HG03469 (cell line): ENCODE measurements around the gene HNRNPA2B1.
"Not testable (repeated sequence)": the region's sequence is repeated elsewhere in the genome, so short reads cannot be mapped to it uniquely, and the experiment has no call there.

Experiments used
- ATAC-seq: cut with Tn5 transposase; IDR thresholded peaks from one replicate; pipeline ENCODE4 v1.9.1; 2021; ENCODE audit warnings: mild to moderate bottlenecking, moderate library complexity, moderate number of reproducible peaks; ENCODE audit not compliant: unreplicated experiment

Gene HNRNPA2B1

GRCh38 chr7:26198133-26198780 is 2.3 kb downstream of the HNRNPA2B1 start:
- no peak for ATAC-seq

GRCh38 chr7:26197153-26198115 is 3.1 kb downstream of the HNRNPA2B1 start:
- ATAC-seq = no peak

- ATAC-seq = no peak
Measured at GRCh38 chr7:26195867-26196657, 4.5 kb downstream of the HNRNPA2B1 start.

- no peak for ATAC-seq
Measured at GRCh38 chr7:26195182-26195581, 5.4 kb downstream of the HNRNPA2B1 start.

- ATAC-seq = not testable (repeated sequence)
Measured at GRCh38 chr7:26194764-26195163, 5.8 kb downstream of the HNRNPA2B1 start.

GRCh38 chr7:26193432-26194207 is 6.9 kb downstream of the HNRNPA2B1 start:
- ATAC-seq = no peak

- ATAC-seq = no peak
Measured at GRCh38 chr7:26192485-26193087, 8.0 kb downstream of the HNRNPA2B1 start.

- no peak for ATAC-seq
Measured at GRCh38 chr7:26191974-26192479, 8.5 kb downstream of the HNRNPA2B1 start.

- no peak for ATAC-seq
Measured at GRCh38 chr7:26191233-26191973, 9.1 kb downstream of the HNRNPA2B1 start.

GRCh38 chr7:26190417-26190869 is 10.1 kb downstream of the HNRNPA2B1 start:
- no peak for ATAC-seq

GRCh38 chr7:26189697-26190096 is 10.8 kb downstream of the HNRNPA2B1 start:
- ATAC-seq = no peak

GRCh38 chr7:26188957-26189541 is 11.5 kb downstream of the HNRNPA2B1 start:
- ATAC-seq = no peak

GRCh38 chr7:26188206-26188956 is 12.2 kb downstream of the HNRNPA2B1 start:
- no peak for ATAC-seq

GRCh38 chr7:26187380-26188205 is 13.0 kb downstream of the HNRNPA2B1 start:
- no peak for ATAC-seq

- no peak for ATAC-seq
Measured at GRCh38 chr7:26186364-26187311, 13.9 kb downstream of the HNRNPA2B1 start.

GRCh38 chr7:26185844-26186180 is 14.7 kb downstream of the HNRNPA2B1 start:
- no peak for ATAC-seq
